ENCODE data around the gene SLC22A1. TPM values are rescaled to one million over a fixed set of nuclear protein-coding genes. Genes with fewer than 3 reads are reported as not detected.

SLC22A1 gene
- total RNA-seq, 1 experiment from 2014 or later = 0.86 TPM

- H3K79me2 ChIP-seq (ENCODE audit: insufficient read depth, low read length) = no peaks in the 10 kb centered on the region
- H3K27ac ChIP-seq (ENCODE audit: low read depth, low read length) = no peak overlapping the region
- ChIA-PET CTCF (no interaction called here), RAD21 (ENCODE audit: low non-redundant PET in 1 of 2, low total read pairs in 2 of 2, uncharacterized antibody in 2 of 2, unreplicated experiment in 2 of 2) (no interaction called here), POLR2A (no interaction called here)
- no peak overlapping the region for H3K9ac ChIP-seq (ENCODE audit: low read length)
- BruUV-seq (replicated peaks) = no TSS peak
- no peaks in the 10 kb centered on the region for H3K36me3 ChIP-seq (ENCODE audit: control insufficient read depth in 1 of 2, insufficient read depth in 2 of 2, low read length in 2 of 2)
- TF ChIP-seq CBX3 (IDR thresholded peaks at IDR 0.05; ENCODE audit: low read depth) (no peak), RAD21 (IDR thresholded peaks at IDR 0.05; ENCODE audit: low read depth) (no peak), JUND (IDR thresholded peaks at IDR 0.05) (no peak), EZH2 (IDR thresholded peaks at IDR 0.05) (no peak), ELF1 (IDR thresholded peaks at IDR 0.05; ENCODE audit: borderline replicate concordance, low read depth) (no peak), SIN3A (IDR thresholded peaks at IDR 0.05; ENCODE audit: low read depth) (no peak), ZBTB33 (IDR thresholded peaks at IDR 0.05; ENCODE audit: extremely low read depth, insufficient replicate concordance, low read length) (no peak), SP1 (IDR thresholded peaks at IDR 0.05; ENCODE audit: low read depth) (no peak), CTCF (IDR thresholded peaks at IDR 0.05 in 2 of 3, conservative IDR thresholded peaks at IDR 0.05 in 1 of 3; ENCODE audit: borderline replicate concordance in 1 of 3, insufficient read depth in 1 of 3, low read depth in 2 of 3, low read length in 2 of 3) (no peak), ZFX (IDR thresholded peaks at IDR 0.05) (no peak), EGR1 (IDR thresholded peaks at IDR 0.05; ENCODE audit: low read depth) (no peak), EZH2phosphoT487 (IDR thresholded peaks at IDR 0.05; ENCODE audit: borderline replicate concordance) (no peak), ATF3 (IDR thresholded peaks at IDR 0.05) (no peak), TCF7L2 (IDR thresholded peaks at IDR 0.05; ENCODE audit: borderline replicate concordance, extremely low read depth, insufficient read depth, insufficient read length) (no peak), YY1 (IDR thresholded peaks at IDR 0.05; ENCODE audit: extremely low read depth, insufficient replicate concordance, low read depth, low read length) (no peak), MAX (IDR thresholded peaks at IDR 0.05) (no peak), FOSL1 (IDR thresholded peaks at IDR 0.05; ENCODE audit: low read depth) (no peak), ZNF274 (IDR thresholded peaks at IDR 0.05; ENCODE audit: low read depth, low read length) (no peak), POLR2A (IDR thresholded peaks at IDR 0.05; ENCODE audit: borderline replicate concordance, extremely low read depth, insufficient read depth, insufficient read length) (no peak), REST (IDR thresholded peaks at IDR 0.05; ENCODE audit: low read depth) (no peak)
- H3K9me2 ChIP-seq (ENCODE audit: insufficient read depth) = no peaks in the 10 kb centered on the region
- no peak overlapping the region for H3K4me2 ChIP-seq (ENCODE audit: low read length)
- no peaks in the 10 kb centered on the region for H4K20me1 ChIP-seq (ENCODE audit: insufficient read depth)
- no peaks in the 10 kb centered on the region for H3K4me1 ChIP-seq (ENCODE audit: control insufficient read depth in 1 of 2, insufficient read depth in 2 of 2, low read length in 2 of 2)
- DNase-seq (ENCODE audit: low read depth, low spot score) (no peak), ATAC-seq (no peak)
- intact Hi-C loops (cut with micrococcal nuclease) = no loop called here
- H3K9me3 ChIP-seq (ENCODE audit: control insufficient read depth in 1 of 2, insufficient read depth in 1 of 2, low read depth in 1 of 2, low read length in 2 of 2) = no peaks in the 10 kb centered on the region
- H2AFZ ChIP-seq (ENCODE audit: low read depth, low read length, poor library complexity, severe bottlenecking) = no peak overlapping the region
- H3K4me3 ChIP-seq (replicated peaks in 1 of 2; ENCODE audit: low read depth in 1 of 2, low read length in 2 of 2) = no peak overlapping the region
- H3K27me3 ChIP-seq (ENCODE audit: insufficient read depth, low read length) = no peaks in the 10 kb centered on the region
Observed at GRCh38 chr6:160124007-160124406, 2.4 kb downstream of the SLC22A1 start.
